RWPE1 (cell line): Measurements from ENCODE around the gene ADCY4.

Source experiments
- CTCF ChIA-PET: fragments of 350-600 bp; sonication (Branson Sonifier 250); formaldehyde crosslinking; extraction: SDS; loops from one replicate; lab custom pipeline; 2021; lab: Yijun Ruan, JAX
- POLR2A ChIA-PET: fragments of 400-600 bp; formaldehyde crosslinking; extraction: SDS; loops from one replicate; lab custom pipeline; 2020; ENCODE audit warnings: antibody characterized with exemption; ENCODE audit not compliant: low non-redundant PET; lab: Yijun Ruan, JAX
- DNase-seq: peaks from one replicate; pipeline ENCODE4 v3.0.0; 2012; ENCODE audit warnings: low spot score
- H3K27ac ChIP-seq: fragments of 450-650 bp; 2 replicates; pipeline ENCODE4 v1.5.1; 2017
- TF ChIP-seq, protein P1 (sequence below): fragments of 450-650 bp; conservative IDR thresholded peaks from 2 replicates; pipeline ENCODE4 v1.5.1; 2017; ENCODE audit warnings: low read depth, mild to moderate bottlenecking

ADCY4 gene

DNA sequence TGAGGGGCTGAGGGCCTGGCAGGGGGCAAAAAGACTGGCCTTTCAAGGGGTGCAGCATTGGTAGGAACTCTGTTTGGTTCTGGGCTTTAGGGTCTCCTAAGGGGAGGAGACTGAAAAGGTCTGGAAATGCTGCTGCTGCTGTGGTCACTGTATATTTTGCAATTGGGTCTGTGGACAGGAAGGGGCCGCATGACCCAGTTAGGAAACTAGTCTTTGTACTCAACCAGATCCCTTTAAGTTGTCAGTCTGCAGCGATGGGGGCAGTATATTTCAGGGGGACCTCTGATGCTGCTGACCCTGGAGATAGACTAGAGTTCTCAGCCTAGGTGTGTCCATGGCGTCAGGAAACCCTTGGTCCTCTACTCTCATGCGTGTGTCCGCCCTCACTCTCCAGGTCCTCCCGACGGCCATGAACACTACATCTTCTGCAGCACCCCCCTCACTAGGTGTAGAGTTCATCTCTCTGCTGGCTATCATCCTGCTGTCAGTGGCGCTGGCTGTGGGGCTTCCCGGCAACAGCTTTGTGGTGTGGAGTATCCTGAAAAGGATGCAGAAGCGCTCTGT is 19.5 kb downstream of the ADCY4 start:
- no peak for DNase-seq
- peak overlapping the region; percentile 98 for H3K27ac ChIP-seq
- ChIA-PET CTCF (no interaction called here), POLR2A (no interaction called here)
- TF ChIP-seq, protein P1, sequence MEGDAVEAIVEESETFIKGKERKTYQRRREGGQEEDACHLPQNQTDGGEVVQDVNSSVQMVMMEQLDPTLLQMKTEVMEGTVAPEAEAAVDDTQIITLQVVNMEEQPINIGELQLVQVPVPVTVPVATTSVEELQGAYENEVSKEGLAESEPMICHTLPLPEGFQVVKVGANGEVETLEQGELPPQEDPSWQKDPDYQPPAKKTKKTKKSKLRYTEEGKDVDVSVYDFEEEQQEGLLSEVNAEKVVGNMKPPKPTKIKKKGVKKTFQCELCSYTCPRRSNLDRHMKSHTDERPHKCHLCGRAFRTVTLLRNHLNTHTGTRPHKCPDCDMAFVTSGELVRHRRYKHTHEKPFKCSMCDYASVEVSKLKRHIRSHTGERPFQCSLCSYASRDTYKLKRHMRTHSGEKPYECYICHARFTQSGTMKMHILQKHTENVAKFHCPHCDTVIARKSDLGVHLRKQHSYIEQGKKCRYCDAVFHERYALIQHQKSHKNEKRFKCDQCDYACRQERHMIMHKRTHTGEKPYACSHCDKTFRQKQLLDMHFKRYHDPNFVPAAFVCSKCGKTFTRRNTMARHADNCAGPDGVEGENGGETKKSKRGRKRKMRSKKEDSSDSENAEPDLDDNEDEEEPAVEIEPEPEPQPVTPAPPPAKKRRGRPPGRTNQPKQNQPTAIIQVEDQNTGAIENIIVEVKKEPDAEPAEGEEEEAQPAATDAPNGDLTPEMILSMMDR, result no peak

DNA sequence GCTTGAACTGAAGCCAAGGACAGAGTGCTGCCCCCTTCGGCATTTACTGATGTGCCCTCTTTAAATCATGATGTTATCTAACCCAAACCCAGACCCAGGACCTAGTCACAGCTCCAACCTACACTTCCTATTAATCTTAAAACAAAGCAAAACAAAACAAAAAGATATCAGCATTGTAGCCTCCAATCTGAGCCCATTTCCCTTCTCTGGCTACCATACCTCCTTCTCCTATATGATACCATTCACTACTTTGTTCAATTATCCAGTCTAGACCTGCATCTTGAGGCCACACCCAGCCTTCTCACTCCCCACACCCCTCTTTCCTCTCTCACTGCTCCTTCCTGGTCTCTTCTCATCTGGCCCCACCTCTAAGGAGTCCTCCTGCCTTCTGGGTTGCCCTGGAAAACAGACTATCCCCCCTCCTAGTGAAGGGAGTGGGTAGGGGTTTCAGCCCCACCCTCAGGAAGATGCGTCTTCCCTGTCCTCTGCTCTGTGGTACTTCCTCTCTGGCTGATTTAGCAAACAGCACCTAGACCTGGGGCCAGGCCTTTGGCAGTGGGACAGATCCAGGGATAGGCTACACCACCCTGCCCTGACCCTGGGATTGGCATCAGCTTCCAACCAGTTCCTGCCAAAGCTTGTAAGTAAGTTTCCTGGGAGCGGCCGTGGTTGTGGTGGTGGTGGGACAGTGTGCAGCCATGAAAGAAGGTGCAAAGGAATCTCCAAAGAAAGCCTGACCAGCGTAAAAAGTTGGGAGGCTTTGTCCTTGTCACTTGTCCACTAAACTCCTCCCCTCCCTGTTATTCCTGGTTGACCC is 20.3 kb downstream of the ADCY4 start:
- CTCF ChIA-PET, result interaction anchor here (0.6 to 1.2 kb wide), 2 partner anchors 23 to 67 kb away, joined by 3 read pairs; no protein-coding TSS in a partner anchor
- peak overlapping the region; percentile 98 for H3K27ac ChIP-seq
- POLR2A ChIA-PET, result no interaction called here
- DNase-seq, result no peak
- TF ChIP-seq, protein P1, result no peak

DNA sequence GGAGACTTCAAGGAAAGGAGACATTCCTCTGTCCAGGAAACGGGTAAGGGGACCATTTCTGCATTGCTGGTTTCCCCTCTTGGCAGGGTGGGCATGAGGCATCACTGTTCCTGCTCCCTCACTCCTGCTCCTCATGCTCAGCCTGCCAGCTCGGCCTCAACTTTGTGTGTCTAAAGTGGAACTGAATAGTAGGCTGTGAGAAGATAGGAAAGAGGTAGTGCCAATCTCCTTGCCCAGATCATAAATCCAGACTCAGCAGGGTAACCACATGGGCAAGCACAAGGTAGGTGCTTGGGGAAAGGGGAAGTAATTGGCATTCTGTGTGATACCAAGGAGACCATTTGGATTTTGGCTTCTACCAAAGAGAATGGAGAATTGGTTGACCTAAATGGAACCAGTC is 21.0 kb downstream of the ADCY4 start:
- H3K27ac ChIP-seq, result peak overlapping the region; percentile 98
- DNase-seq, result no peak
- TF ChIP-seq, protein P1, result no peak
- ChIA-PET POLR2A (no interaction called here), CTCF (interaction anchor here (1.2 kb wide), 1 partner anchor 23 kb away, joined by 3 read pairs; no protein-coding TSS in a partner anchor)

DNA sequence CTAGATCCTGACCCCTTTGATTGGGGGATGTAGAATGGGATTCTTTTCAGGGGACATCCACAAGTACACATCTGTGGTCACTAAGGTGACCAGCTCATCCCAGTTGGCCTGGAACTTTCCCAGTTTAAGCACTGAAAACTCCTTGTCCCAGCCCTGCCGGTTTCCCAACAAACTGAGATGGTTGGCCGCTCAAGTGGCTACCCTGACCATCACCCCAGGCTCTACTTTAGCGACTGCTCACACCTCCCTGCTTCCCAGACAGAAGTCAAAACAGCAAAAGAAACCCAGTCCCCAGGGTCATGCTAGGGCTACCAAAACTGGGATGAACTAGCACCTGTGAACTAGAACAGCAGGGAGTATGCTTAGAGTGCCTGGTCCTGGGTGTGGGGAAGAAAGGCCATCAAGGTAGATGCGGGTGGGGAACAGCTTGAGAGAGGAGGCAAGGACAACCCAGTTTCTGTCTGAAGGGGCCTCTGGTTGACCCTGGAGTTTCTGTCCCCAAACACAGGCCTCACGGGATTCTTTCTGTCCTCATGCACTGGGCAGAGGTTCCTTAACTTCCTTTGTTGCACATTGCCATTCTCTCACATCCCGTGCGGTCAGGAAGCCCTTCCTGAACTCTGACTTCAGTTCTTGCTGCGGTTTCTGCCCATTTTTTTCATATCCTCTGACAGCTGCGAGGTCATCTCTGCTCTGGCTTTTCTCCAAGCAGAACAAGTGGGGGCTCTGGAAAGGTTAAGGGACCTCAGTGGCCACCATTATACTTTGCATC is 21.9 kb downstream of the ADCY4 start:
- ChIA-PET CTCF (interaction anchor here (1.2 to 1.7 kb wide), 2 partner anchors 24 to 123 kb away, joined by 3 to 4 read pairs; no protein-coding TSS in a partner anchor), POLR2A (no interaction called here)
- TF ChIP-seq, protein P1, result no peak
- DNase-seq, result no peak
- peak overlapping the region; percentile 98 for H3K27ac ChIP-seq

DNA sequence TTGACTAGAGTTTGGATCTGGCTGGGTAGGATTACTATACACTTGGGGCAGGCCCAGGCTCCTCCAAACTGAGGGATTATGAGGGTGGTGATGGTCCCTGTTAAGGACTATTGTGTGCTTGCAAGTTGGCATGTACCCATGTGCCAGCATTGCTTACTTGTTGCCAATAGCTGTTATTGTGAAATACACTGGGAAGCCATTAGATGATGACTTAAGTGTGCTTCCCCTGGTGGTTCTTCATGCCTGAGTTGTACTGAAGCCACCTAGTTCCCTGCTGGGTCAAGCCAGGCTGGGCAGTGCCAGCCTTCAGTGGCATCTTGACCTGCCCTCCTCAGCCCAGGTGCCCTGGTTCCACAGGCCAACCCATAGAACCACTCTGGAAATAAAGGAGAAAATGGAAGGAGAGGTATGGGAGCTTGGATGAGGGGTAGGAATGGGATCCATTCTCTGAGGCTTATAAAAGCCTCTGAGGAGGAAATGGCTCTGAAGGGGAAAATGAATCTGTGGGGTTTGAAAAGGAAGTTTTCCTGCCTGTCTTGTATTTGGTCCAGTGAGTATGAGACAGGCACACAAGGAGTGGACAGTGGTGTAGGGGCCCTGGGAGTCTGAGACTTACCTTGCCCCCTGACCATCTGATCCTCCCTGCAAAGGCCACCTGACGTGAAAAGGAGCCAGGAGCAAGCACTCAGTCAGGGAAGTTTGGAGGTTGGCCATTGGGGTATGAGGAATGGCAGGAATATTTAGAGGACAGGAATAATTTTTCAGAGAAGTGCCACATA is 22.8 kb downstream of the ADCY4 start:
- ChIA-PET POLR2A (no interaction called here), CTCF (interaction anchor here (1.0 to 1.7 kb wide), 2 partner anchors 48 to 124 kb away, joined by 3 to 4 read pairs; no protein-coding TSS in a partner anchor)
- TF ChIP-seq, protein P1, result no peak
- H3K27ac ChIP-seq, result peak overlapping the region; percentile 98
- no peak for DNase-seq
